GM10248 (cell line): ENCODE results near the gene PNLIPRP1.

Source experiments
- CTCF ChIA-PET: fragments of 300-600 bp; sonication (Branson Sonifier 250); formaldehyde crosslinking; extraction: SDS; loops from one replicate; lab custom pipeline; 2021; ENCODE audit warnings: antibody characterized with exemption; lab: Yijun Ruan, JAX
- POLR2A ChIA-PET: fragments of 350-650 bp; sonication (Branson Sonifier 250); formaldehyde crosslinking; extraction: SDS; loops from one replicate; lab custom pipeline; 2020; ENCODE audit warnings: antibody characterized with exemption; lab: Yijun Ruan, JAX
- DNase-seq: peaks from one replicate; pipeline ENCODE4 v3.0.0; 2012; ENCODE audit errors: extremely low spot score
- TF ChIP-seq, protein P1 (sequence below): IDR thresholded peaks from 2 replicates; pipeline ENCODE4 v1.5.1; 2012; ENCODE audit warnings: mild to moderate bottlenecking, low read depth; ENCODE audit errors: extremely low read depth, missing control alignments, control extremely low read depth

PNLIPRP1 gene

DNA sequence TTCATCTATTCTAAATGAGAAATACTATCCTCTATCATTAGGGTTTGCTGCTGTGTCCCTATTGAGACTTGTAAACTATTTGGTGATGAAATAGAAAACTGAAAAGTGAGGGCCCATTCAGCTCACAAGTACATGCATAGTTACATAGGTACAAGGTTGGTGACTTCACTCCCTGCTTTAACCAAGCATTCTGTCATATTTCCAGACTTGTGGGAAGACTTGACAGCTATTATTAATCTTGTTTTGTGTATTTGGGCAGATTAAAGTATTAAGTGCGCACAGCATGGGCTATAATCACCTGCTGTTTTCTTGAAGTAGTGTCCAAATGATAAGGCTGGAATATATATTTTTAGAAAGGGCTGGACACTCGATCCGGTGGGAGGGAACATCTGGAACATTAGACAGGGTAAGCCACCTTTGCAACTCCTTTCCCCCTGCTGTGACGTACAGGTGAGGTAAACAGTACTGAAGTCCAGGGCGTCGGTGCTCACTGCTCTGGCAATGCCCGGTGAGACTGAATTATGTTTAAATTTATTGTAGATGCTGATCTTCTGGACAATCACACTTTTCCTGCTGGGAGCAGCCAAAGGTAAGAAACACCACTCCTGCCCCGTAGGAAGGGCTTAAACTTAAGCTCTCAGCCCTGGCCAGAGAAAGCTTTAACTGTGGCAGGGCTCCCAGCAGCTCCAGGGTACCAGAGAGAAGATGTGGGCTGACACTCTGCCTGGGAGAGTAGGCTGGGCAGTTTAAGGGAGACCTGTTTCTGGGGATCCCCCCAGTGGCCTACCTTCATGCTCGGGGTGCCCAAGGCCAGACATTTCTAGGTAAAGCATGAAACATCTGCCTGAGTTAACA lies at the start of gene PNLIPRP1:
TSS of gene PNLIPRP1 (plus strand) at position 370 of the 855 bp plus-strand sequence. CDS start at position 541, 171 bp downstream.
- TF ChIP-seq, protein P1, sequence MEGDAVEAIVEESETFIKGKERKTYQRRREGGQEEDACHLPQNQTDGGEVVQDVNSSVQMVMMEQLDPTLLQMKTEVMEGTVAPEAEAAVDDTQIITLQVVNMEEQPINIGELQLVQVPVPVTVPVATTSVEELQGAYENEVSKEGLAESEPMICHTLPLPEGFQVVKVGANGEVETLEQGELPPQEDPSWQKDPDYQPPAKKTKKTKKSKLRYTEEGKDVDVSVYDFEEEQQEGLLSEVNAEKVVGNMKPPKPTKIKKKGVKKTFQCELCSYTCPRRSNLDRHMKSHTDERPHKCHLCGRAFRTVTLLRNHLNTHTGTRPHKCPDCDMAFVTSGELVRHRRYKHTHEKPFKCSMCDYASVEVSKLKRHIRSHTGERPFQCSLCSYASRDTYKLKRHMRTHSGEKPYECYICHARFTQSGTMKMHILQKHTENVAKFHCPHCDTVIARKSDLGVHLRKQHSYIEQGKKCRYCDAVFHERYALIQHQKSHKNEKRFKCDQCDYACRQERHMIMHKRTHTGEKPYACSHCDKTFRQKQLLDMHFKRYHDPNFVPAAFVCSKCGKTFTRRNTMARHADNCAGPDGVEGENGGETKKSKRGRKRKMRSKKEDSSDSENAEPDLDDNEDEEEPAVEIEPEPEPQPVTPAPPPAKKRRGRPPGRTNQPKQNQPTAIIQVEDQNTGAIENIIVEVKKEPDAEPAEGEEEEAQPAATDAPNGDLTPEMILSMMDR = no peak
- CTCF ChIA-PET = no interaction called here
- DNase-seq = no peak
- POLR2A ChIA-PET = no interaction called here

DNA sequence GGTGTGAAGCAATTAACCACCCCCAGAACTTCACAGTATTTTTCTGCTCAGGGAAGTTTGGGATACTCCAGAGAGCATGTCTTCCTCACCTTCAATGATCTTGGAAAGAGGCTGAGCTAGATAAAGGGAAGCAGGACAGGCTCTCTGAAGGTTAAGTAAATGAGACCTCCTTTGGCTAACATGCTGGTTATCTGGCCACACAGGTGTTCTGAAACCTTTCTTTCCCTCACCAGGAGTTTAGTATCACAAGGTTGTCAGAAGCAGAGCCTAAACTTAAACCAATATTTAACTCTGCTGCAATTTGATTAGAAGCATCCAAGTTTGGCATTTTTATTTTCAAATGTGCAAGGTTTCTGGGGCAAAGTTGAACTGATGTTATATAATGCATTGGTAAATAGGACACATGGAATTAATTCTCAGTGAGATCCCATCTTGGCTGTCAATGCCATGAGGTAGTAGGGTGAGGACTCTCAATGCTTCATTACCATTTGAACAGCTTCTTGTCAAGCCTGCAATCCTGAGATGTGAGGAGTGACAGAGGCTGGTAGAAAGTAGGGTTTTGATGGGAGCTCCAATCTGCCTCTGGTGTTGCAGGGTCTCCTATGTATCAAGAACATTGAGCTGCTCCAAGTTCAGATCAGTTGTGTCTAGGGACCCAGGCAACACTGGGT lies 48.6 kb upstream of the PNLIPRP1 start:
- POLR2A ChIA-PET = no interaction called here
- TF ChIP-seq, protein P1 = no peak
- CTCF ChIA-PET = no interaction called here
- DNase-seq = no peak

DNA sequence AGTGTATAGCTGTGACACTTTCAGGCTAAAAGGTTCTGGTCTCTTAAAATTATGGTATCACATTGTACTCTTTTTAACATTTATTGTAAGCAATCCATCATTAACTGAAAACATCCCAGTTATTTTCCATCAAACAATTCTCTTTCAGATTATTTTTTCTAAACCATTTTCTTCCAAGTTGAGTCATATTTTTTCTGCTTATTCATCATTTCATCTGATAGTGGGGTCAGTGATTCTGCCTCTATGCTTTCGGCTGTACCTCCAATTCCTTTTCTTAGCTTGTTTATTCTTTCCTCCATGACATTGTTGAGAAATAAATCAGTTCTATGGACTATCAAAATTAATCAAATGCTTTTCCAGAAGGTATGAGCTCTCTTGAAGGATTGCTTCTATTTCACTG lies 45.6 kb upstream of the PNLIPRP1 start:
- no peak for DNase-seq
- ChIA-PET POLR2A (no interaction called here), CTCF (no interaction called here)
- TF ChIP-seq, protein P1 = no peak

DNA sequence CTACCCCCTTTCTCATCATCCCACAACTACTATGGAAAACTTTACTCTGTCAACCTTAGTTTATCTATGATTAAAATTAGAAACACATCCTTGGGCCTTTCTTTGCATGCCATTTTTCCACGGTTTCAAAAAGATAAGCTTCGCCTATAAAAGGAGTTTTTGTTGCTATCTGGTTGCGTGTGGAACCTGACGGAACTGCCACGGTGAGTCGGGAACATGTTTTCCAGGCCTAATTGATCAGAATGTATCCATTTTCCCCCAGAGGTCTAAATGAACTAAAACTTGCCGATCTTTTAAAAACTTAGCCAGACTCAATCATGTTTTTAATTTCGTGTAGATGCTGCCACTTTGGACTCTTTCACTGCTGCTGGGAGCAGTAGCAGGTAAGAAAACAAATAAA lies 45.0 kb upstream of the PNLIPRP1 start, which contains the start of gene PNLIP:
TSS of gene PNLIP (plus strand) at position 176 of the 400 bp plus-strand sequence. CDS start at position 338, 162 bp downstream.
- ChIA-PET CTCF (no interaction called here), POLR2A (no interaction called here)
- TF ChIP-seq, protein P1 = no peak
- DNase-seq = no peak

DNA sequence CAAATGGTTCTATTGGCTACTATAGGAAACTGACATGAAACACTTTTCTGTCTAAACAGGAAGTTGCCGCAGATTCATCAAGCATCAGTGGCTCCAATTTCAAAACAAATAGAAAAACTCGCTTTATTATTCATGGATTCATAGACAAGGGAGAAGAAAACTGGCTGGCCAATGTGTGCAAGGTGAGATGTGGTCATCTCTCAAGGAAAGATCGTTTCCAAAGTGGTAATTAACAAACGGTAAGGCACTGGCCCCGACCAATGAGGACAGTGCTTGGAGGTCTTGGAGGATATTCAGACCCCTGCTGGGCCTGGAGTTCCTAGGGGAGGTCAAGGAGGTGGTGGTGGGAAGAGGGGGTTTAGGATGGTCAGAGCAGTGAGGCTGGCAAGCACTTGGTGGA lies 42.5 kb upstream of the PNLIPRP1 start:
- no peak for DNase-seq
- ChIA-PET POLR2A (no interaction called here), CTCF (no interaction called here)
- TF ChIP-seq, protein P1 = no peak

DNA sequence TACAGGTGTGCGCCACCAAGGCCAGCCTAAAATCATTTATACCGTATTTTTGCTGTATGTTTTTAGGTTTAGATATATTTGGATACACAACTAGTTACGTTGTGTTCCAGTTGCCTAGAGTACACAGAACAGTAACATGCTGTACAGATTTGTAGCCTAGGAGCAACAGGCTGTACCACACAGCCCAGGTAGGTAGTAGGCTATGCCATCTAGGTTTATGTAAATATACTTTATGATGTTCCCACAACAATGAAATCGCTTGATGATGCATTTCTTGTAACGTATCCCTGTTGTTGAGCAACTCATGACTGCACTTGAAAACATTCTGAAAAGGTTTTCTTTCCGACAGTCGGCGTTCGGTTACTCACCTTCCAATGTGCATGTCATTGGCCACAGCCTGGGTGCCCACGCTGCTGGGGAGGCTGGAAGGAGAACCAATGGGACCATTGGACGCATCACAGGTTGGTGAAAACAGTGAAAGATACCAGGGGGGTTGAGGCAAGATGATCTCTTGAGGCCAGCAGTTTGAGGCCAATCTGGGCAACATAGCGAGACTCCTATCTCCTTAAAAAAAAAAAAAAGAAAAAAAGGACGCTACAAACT lies 37.3 kb upstream of the PNLIPRP1 start:
- ChIA-PET CTCF (no interaction called here), POLR2A (no interaction called here)
- DNase-seq = no peak
- TF ChIP-seq, protein P1 = no peak
